Measurements from ENCODE around the gene SLC2A9.
A peak's percentile ranks its signal among the peaks of the same experiment; 100 is the strongest.

Gene SLC2A9

DNA sequence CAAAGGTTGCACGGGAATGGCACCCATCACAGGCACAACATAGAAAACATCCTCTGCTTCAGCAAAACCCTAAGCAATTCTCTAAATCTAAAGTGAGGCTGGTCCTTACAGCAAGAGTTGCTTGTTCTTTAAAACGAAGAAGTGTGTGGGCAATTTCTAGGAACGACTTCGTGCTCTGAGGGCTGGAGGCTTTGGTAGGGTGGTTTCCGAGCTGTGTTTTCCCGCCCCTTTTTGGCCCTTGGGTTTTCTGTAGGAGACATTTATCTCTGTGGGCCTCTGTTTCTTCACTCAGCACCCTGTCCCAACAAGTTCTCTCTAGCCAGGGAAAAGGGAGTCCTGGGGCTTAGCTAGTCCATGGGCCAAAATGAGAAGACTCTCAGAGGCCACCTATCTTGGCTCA, 84.2 kb downstream of the SLC2A9 start:
- no peak for DNase-seq
- intact Hi-C loops (cut with DNase I), result no loop called here

DNA sequence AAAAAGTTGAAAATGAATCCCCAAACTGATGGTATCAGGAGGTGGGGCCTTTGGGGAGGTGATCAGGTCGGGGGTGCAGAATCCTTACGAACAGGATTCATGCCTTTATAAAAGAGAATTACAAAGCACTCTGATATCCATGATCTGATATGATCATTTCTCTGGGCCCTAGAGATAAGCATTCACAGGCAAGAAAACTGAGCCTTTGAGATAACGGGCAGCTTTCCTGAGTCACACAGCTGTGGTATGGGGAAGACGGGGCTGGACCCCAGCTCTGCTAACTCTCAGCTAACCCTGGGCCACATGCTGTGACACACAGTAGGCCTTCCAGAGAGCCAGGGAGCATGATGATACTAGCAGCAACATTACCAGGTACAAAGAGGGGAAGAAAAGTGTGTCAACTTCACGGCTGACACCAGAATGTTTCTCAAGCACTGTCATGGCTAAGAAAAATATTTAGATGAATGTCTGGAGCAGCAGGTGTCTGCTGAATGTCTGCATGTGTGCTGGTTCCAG, 85.1 kb downstream of the SLC2A9 start:
- no peak for DNase-seq
- intact Hi-C loops (cut with DNase I), result no loop called here

DNA sequence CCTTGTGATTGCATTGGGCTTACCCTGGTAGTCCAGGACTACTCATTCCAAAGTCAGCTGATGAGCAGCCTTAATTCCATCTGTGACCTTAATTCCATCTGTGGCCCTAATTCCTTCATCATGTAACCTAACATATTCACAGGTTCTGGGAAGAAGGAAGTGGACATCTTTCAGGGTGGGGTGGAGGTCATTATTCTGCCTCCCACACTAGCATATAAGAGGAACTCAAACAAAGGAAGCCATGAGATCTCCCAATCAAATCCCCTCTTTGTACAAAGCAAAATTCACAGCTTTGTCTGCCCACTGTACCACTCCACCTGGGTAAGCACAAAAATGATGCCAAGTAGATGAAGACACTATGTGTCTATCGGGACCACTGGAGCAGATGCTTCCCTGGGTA, 87.3 kb downstream of the SLC2A9 start:
- DNase-seq, result no peak
- intact Hi-C loops (cut with DNase I), result no loop called here

DNA sequence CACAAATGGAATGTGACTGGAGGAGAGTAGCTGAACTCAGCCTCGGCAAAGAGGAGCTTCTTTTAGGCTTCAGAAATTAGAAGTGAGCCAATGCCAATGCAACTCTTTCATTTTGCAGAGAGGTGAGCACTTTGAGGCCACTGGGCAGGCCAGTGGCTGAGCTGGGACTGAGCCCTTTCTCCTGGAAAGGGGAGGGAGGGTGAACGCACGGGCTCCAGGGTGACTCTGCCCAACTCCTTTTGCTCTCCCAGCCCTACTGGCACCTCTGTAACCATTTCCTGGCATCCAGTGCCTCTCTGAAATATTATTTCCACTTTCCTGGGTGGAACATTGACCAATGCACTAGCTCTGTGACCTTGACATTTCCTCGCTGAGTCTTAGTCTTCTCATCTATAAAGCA, 88.1 kb downstream of the SLC2A9 start:
- no peak for DNase-seq
- intact Hi-C loops (cut with DNase I), result no loop called here

DNA sequence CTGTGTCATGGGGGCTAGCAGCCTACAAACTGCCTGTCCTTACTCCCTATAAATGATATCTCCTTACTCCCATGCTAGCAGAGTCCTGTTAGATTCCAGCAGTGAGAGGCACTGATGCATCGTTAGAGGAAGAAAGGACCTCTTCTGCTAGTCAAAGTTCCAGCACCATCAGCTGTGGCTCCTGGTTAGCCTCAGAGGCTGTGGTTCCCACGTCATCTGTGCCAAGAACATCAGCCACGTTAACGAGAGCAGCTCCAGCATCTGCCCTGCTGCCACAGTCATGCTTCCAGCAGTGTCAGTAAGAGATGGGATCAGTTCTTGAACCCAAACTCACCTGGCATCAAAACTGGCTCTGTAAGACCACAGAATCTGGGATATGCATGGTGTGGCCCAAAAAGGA, 88.5 kb downstream of the SLC2A9 start:
- intact Hi-C loops (cut with DNase I), result no loop called here
- no peak for DNase-seq

DNA sequence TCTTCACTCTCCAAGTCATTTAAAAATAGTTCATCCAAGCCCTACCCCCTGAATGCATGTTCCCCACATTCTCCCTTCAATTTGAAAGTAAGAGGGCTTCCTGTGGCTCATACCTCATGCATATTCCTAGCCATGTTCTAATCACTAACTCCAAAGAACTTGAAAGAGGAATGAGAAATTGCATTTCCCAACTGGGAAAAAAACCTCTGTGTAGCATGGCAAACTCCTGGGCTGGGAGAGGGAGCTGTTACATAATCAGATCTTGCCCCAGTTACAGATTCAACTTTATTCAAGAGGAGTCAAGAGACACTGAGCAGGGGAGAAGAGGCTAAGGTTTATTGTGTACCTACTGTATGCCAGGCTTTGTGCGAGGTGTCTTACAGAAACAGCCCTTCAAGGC, 90.2 kb downstream of the SLC2A9 start:
- intact Hi-C loops (cut with DNase I), result no loop called here
- no peak for DNase-seq

DNA sequence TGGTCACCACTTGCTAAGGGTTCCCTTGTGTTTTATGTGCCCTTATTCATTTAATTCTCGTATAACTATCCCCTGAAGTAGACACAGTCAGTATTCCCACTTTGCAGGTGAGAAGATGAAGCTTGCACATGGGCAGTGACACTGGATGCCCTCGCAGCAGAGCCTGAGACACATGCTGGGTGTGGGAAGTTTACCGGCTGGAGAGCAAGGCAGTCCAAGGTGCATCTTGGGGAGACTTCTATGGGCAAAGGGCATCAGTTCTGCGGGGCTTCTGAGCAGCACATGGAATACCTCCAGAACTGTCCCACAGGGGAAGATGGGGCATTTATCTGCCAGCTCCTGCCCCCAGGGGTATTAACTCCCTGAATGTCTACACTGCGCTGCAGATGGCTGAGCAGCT, 92.2 kb downstream of the SLC2A9 start:
- intact Hi-C loops (cut with DNase I), result no loop called here
- no peak for DNase-seq

DNA sequence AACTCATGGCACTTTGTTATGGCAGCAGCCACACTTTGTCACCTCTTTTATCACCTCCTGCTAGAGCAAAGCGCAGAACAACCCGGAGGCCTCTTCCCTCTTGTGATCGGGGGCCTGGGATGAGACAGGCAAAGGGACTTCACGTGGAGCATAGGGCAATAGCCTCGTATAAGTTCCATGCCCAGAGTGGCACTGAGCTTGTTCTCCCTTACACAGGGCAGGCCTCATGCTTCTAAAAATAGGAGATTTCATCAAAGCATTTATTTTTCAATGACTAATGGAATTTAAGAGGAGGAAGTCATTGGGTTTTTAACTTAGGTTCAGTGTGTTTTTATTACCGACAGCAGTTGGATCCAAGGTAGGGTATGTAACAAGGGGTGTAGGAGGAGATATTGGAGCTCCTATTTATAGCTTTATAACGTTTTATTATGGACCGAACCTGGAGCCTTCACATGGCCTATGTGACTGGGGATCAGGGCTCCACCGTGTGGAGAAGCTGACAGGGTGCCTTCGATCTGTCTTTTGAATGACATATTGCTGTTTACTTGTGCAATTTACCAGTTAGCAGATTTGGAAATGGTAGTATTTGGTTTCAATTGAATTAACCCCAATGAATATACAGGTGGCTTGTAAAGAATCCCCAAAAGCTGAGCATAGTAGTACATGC, 93.8 kb downstream of the SLC2A9 start:
- intact Hi-C loops (cut with DNase I), result no loop called here
- no peak for DNase-seq

DNA sequence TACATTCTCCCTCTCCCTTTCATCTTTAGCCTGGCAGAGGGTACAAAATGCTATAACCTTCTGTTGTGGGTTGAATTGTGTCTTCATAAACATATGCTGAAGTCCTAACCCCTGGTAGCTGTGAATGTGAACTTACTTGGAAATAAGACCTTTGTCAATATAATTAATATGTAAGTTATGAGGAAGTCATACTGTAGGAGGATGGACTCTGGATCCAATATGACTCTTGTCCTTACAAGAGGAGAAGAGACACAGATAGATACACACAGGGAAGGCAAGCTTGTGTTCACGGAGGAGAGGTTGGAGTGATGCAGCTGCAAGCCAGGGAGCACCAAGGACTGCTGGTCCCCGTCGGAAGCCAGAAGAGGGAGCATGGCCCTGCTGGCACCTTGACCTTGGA, 94.7 kb downstream of the SLC2A9 start:
- no peak for DNase-seq
- intact Hi-C loops (cut with DNase I), result no loop called here

DNA sequence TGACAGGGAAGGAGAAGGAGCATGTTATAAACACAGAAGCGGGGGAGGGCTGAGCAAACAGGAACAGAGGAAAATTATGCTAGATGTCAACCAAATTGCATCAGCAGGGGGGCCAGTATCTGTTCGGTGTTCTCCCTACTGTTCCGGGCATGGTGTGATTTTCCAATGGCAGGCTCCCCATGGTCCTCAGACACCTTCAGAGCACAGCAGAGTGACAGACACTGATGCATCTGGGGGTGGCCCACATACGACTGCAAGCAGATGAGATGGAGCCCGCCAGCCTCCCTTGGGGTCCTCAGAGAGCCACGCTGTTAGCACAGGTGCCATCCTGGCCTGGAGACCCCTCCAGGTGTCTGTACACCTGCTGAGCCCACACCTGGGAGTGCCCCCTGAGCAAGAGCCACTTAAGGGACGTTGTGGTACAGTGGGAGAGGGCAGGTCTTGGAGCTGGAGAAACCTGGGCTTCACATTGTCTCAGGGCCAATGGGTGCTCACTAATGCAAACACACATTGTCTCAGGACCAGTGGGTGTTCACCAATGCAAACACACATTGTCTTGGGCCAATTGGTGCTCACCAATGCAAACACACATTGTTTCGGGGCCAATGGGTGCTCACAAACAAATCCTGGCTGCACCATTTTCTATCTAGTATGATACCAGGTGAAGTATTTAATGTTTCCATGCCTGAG, 95.4 kb downstream of the SLC2A9 start:
- intact Hi-C loops (cut with DNase I), result no loop called here
- no peak for DNase-seq

DNA sequence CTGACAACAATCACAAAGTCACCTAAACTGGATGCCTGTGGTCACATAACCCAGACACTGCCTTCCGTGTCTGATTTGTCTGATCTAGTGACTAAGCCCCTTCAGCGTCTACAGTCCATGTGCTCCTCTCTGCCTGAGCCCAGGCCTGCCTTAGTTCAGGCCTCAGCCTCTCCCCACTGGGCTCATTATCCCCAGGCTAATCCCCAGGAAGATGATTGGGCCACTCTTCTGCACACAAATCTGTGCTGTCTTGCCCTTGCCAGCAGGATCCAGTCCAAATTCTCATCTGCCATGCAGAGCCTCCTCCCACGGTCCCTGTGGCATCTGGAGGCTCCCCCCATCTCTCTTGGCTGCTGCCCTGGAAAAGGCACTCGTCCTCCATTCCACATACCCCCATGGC, 96.5 kb downstream of the SLC2A9 start:
- intact Hi-C loops (cut with DNase I), result no loop called here
- peak in 3 of 10 donors; percentile 14 to 75 (median 30) for DNase-seq

DNA sequence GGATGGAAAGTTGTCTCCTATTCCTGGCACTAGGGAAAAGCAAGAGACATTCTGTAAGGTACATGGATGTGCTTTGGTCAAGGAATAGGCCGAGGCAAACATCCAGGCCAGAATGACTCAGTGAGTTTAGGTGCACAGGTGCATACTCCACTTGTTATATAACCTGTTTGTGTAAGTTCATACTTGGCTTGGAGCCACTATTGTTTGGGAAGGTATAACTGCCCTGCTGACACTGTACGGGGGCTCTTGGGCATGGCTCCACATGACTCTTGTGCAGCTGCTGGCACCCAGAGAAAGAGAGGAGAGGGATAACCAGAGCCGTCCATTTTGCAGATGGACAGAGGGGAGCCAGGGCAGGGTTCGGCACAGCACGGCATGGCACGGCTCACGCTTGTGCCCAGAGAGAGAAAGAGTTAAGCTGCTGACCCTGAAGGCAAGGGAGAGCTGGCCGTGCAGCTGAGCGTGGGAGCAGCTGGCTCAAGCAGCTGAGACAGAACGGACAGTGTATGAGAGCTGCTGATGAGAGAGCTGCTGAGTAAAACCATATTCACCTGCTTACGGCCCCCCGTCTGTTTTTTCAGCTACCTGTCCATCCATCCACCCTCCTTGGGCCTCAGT, 98.0 kb downstream of the SLC2A9 start:
- intact Hi-C loops (cut with DNase I), result no loop called here
- no peak for DNase-seq

DNA sequence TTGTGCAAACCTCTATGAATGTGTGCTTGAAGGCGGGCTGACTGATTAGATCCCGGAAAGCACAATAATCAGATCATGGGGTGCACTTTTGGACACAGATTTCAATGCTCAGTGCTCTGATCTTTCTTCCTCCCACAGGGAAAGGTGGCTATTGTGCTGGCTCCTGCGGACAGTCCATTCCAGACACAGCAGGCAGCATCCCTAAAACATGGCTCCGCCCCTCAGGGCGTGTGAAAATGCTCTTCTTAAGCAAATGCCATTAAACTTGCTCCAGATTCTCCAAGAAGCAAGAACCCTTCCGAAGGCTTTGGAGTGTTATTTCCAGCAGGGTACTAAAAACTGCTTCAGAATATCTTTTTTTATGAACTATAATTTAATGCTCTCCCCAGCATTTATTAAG, 100.0 kb downstream of the SLC2A9 start:
- no peak for DNase-seq
- intact Hi-C loops (cut with DNase I), result no loop called here

DNA sequence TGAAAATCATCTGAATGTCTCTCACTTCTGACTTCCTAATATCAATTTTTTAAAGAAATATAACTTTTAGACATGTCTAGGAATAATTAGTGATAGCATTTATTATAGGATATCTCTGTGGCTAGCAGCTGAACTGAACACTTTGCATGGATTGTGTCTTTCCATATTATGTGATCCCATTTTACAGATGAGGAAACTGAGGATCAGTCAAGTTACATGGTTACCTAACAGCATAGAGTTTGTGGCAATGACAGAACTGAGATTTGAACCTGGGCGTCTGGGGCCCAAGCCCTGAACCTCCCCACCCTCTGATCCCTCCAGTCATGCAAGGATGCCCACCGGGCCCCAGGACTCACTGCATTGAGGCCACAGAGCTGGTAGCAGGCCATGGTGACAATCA, 101.3 kb downstream of the SLC2A9 start:
- DNase-seq, result no peak
- intact Hi-C loops (cut with DNase I), result no loop called here

DNA sequence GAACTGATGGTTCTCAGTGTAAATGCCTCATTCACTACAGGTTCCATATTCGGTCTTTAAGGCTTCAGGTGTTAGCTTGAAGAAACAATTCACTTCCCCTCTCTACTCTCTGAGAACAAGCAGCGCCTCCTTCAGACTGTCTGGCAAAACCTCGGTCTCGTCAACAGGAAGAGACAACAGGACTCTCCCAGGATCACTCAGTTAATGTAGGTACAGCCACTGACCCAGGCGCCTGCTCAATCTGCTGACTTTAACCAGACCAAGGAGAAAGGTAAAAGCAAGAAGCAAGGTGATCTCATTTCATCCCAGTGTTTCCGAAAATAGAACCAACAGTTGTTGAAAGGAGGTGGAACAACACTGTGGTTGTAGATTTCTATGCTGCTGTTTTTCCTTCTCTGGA, 102.2 kb downstream of the SLC2A9 start:
- no peak for DNase-seq
- intact Hi-C loops (cut with DNase I), result no loop called here

DNA sequence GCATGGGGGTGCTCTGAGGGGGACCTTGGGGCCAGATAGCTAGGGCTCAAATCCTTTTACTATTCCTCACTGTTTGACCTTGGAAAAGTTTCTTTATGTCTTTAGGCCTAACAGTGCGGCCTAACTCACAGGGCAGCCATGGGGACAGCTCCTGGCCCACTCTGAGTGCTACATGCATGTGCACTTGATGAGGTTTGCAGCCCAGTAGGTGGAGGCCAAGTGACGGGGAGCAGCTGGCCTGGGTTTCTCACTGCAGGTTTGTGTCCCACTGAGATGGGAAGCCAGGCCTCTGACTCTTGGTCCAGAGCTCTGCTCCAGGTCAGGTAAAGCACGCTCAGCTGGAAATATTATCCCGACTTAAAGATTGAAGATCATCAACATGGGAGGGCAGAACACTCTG, 102.8 kb downstream of the SLC2A9 start:
- DNase-seq, result no peak
- intact Hi-C loops (cut with DNase I), result no loop called here

DNA sequence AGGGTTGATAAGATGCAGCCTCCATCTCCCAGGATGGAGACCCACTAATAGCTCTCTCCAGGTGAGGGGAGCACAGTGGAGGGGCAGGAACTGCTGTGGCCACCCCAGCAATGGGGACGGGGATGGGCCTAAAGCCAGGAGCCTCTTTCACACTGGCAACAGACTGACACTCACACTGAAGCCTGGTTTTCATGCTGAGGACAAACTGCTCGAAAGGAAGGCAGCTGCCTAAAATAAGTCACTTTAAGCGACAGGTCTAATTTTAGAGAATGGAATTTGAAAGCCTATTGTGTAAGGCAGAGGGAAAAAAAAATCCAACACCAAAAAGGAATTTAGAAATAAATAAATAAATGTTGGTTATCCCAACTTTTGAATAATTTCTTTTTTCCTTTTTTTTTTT, 104.4 kb downstream of the SLC2A9 start:
- DNase-seq, result no peak
- intact Hi-C loops (cut with DNase I), result no loop called here

DNA sequence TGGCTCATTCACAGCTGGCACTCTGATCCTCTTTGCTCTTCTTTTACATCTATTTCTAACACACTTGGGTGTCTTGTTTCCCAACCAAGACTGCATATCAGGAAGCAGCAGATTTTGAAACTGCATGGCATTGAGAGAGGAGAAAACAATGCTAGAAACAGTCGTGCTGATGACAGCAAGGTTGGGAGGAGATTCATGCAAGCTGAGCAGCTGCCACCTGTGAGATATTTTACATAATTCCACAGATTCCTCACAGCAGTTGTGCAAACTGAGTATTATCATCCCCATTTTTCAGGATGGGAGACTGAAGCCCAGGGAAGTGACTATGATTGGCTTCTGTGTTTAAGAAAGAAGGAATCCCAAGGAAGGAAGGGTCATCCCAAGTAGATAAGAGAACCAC, 105.0 kb downstream of the SLC2A9 start:
- intact Hi-C loops (cut with DNase I), result no loop called here
- DNase-seq, result no peak

DNA sequence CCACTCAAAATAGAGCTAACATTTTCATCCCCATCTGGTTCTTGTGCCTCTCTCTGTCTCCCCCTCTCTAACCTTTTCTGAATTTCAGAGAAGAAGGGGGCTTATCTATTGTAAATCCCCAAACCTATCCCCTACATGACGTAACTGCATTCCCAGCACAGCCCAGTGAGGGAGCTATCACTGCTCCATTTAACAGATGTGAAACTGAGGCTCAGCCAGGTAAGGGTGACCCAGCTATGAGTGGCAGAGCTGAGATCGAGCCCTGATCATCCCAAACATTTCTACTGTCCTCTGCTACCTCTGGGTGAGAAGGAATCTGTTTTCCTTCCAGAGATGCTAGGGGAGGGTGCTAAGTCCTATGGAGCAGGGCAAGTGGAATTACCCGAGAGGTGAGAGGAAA, 107.5 kb downstream of the SLC2A9 start:
- intact Hi-C loops (cut with DNase I), result no loop called here
- no peak for DNase-seq

DNA sequence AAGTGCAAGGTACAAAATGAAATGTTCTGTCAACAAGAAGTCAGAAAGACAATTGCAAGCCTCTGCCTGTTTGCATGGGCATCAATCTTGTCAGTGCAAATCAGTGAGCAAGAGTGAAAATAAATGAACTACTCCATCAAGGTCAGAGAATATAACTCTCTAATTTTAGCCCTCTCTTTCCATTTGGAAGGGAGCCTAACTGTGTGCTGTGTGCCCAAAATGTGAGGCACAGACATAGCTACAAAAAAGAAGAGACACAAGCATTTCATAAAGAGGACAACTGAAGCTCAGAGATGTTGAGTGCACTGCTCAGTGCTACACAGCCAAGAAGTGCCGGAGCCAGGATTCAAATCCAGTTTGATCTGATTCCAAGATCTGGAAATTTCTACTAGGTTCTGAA, 114.3 kb downstream of the SLC2A9 start:
- DNase-seq, result no peak
- intact Hi-C loops (cut with DNase I), result no loop called here

DNA sequence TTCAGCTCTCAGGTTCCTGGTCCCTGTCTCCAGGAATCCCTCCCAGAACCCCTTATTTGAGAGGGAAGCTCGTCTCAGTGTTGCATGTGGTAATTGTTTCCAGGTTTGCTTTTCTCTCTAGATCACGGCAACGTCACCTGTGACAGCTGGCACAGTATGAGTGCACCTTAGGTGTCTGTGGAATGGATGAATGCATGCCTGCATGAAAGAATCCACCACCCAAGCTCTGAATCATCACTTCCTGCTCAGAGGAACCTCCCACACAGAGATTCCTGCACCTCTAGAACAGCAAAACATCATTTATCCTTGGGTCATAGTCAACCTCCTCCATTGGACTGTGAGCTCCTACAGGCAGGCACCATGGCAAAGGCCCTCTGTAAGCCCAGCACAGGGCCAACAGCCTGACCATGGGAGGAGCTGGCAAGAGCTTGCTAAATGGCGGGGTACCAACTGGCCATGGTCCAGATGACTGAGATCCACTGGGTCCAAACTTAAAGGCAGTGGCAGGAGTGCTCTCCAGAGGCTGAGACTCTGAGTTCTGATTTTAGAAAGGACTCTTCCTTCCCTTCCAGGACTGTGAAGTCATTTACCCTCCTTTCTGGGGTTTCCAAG, 116.2 kb downstream of the SLC2A9 start:
- no peak for DNase-seq
- intact Hi-C loops (cut with DNase I), result no loop called here

DNA sequence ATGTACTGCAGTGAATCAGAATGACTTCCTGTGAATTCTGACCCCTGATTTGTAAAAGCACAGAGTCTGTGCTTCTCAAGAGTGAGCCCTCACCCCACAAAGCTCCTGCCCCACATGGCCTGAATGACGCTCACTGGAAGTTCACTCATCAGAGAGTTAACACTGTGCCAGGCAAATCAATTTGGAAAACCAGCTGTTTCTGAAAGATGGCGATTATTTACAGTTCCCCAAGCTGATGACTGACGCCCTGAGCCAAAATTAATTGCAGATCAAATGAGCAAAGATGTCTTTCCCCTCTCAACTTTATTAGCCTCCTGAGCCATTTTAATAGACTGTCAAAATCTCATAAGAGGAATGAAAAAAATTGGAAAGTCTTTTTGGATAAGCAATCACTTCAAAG, 118.0 kb downstream of the SLC2A9 start:
- intact Hi-C loops (cut with DNase I), result no loop called here

More for the DNA sequence above, 118.0 kb downstream of the SLC2A9 start:
- no peak for DNase-seq
